B cell (primary cell): Measurements from ENCODE around the gene ERICH6B. TPM values are rescaled to one million over a fixed set of nuclear protein-coding genes. Genes with fewer than 3 reads are reported as not detected.

ENCODE experiments used
- ATAC-seq: fragments of 200-7000 bp; cut with Tn5 transposase; one replicate; pipeline ENCODE4 v1.10.0; 2021; ENCODE audit warnings: low read depth, mild to moderate bottlenecking, moderate number of reproducible peaks, moderate library complexity
- CTCF ChIA-PET: fragments of 350-600 bp; sonication (Branson Sonifier 250); formaldehyde crosslinking; loops from one replicate; lab custom pipeline; 2021; ENCODE audit warnings: antibody characterized with exemption, inconsistent platforms; lab: Charles Lee
- POLR2A ChIA-PET: fragments of 350-600 bp; sonication (Branson Sonifier 250); formaldehyde crosslinking; loops from one replicate; lab custom pipeline; 2021; ENCODE audit warnings: antibody characterized with exemption; lab: Charles Lee
- DNase-seq: peaks from one replicate; pipeline ENCODE4 v3.0.0; 2013
- H2AFZ ChIP-seq: 2 replicates; pipeline ENCODE4 v1.6.1; 2012; ENCODE audit warnings: mild to moderate bottlenecking, low read depth, low read length; ENCODE audit not compliant: insufficient read depth, poor library complexity, severe bottlenecking
- H3K27ac ChIP-seq, 2 donors: 1 replicate in 1 of 2; 2 replicates in 1 of 2; pipeline ENCODE4 v1.5.1; 2012 to 2013; ENCODE audit warnings: low read length in 2 of 2, mild to moderate bottlenecking in 2 of 2, moderate library complexity in 1 of 2
- H3K27me3 ChIP-seq, 4 experiments: fragments of 200-600 bp in 1 of 4; sonication (generic) in 1 of 4; replicated peaks in 1 of 4; 1 replicate in 2 of 4; 2 replicates in 2 of 4; pipeline versions ENCODE4 v1.6.1 to v1.7.0; 2013 to 2016; ENCODE audit warnings: low read length in 3 of 4, mild to moderate bottlenecking in 2 of 4, mixed read lengths in 1 of 4, moderate library complexity in 1 of 4; ENCODE audit not compliant: insufficient read depth in 4 of 4, control insufficient read depth in 3 of 4; ENCODE audit errors: control extremely low read depth in 1 of 4
- H3K36me3 ChIP-seq, 2 experiments: replicated peaks in 1 of 2; 1 replicate in 1 of 2; 2 replicates in 1 of 2; pipeline versions ENCODE4 v1.6.1 to v1.7.1; 2013; ENCODE audit warnings: low read length in 1 of 2; ENCODE audit not compliant: insufficient read depth in 2 of 2, control insufficient read depth in 1 of 2; ENCODE audit errors: control extremely low read depth in 1 of 2, extremely low read depth in 1 of 2
- H3K4me1 ChIP-seq, 2 donors: fragments of 200-600 bp in 1 of 2; sonication (generic) in 1 of 2; 1 replicate in 1 of 2; 2 replicates in 1 of 2; pipeline versions ENCODE4 v1.5.1 to v1.6.1; 2013 to 2017; ENCODE audit warnings: low read length in 2 of 2; ENCODE audit not compliant: control insufficient read depth in 2 of 2, insufficient read depth in 2 of 2
- H3K4me2 ChIP-seq: replicated peaks from 2 replicates; pipeline ENCODE3; 2012; ENCODE audit warnings: mild to moderate bottlenecking, low read depth, low read length; ENCODE audit not compliant: poor library complexity, severe bottlenecking
- H3K4me3 ChIP-seq, 5 experiments: fragments of 200-600 bp in 1 of 5; sonication (generic) in 1 of 5; 1 replicate in 3 of 5; 2 replicates in 2 of 5; pipeline versions ENCODE4 v1.5.1 to v1.7.0; 2011 to 2016; ENCODE audit warnings: low read length in 4 of 5, mild to moderate bottlenecking in 4 of 5, low read depth in 2 of 5, control low read depth in 1 of 5, moderate library complexity in 1 of 5; ENCODE audit not compliant: insufficient read depth in 1 of 5; ENCODE audit errors: control extremely low read depth in 1 of 5, extremely low read depth in 1 of 5
- H3K79me2 ChIP-seq: fragments of 200-600 bp; sonication (generic); one replicate; pipeline ENCODE4 v1.6.0; 2016; ENCODE audit warnings: low read length; ENCODE audit not compliant: control insufficient read depth, insufficient read depth
- H3K9ac ChIP-seq: fragments of 200-600 bp; sonication (generic); 2 replicates; pipeline ENCODE4 v1.6.1; 2017; ENCODE audit warnings: mild to moderate bottlenecking, low read length, moderate library complexity
- H3K9me3 ChIP-seq, 3 donors: one replicate each; pipeline versions ENCODE4 v1.6.1 to v1.7.1; 2013; ENCODE audit warnings: low read length in 2 of 3; ENCODE audit not compliant: control insufficient read depth in 2 of 3, insufficient read depth in 1 of 3; ENCODE audit errors: control extremely low read depth in 1 of 3
- H4K20me1 ChIP-seq: 2 replicates; pipeline ENCODE4 v1.6.0; 2012; ENCODE audit warnings: mild to moderate bottlenecking, low read length; ENCODE audit not compliant: insufficient read depth, control insufficient read depth, poor library complexity, severe bottlenecking
- H3K27ac Mint-ChIP-seq: one replicate; pipeline ENCODE4 v1.8.0; 2021; ENCODE audit warnings: mixed read lengths
- H3K27me3 Mint-ChIP-seq: one replicate; pipeline ENCODE4 v1.8.0; 2021; ENCODE audit warnings: mixed read lengths
- H3K4me1 Mint-ChIP-seq: one replicate; pipeline ENCODE4 v1.8.0; 2021; ENCODE audit warnings: mixed read lengths
- H3K4me3 Mint-ChIP-seq: one replicate; pipeline ENCODE4 v1.8.0; 2021; ENCODE audit warnings: mixed read lengths
- H3K9me3 Mint-ChIP-seq: one replicate; pipeline ENCODE4 v1.8.0; 2022; ENCODE audit warnings: mixed read lengths; ENCODE audit not compliant: insufficient read depth
- EZH2 ChIP-seq: IDR thresholded peaks from 2 replicates; pipeline ENCODE4 v1.6.1; 2012; ENCODE audit warnings: borderline replicate concordance, low read depth, mild to moderate bottlenecking, moderate library complexity, low read length; ENCODE audit not compliant: insufficient read depth, poor library complexity, severe bottlenecking
- WGBS: methylation state at CpG from one replicate; pipeline ENCODE4 v1.1.5; 2013; ENCODE audit warnings: missing lambda C conversion rate; ENCODE audit not compliant: insufficient coverage; 5-methylcytosine and 5-hydroxymethylcytosine counted together
- intact Hi-C: fragments of 100-400 bp; cut with micrococcal nuclease; formaldehyde crosslinking; loops from one replicate; pipeline ENCODE4 v1.10.0; 2022
- polyA plus RNA-seq: library from polyadenylated mRNA; depleted of rRNA; stranded (reverse); fragments of >200 nt; gene quantifications from 2 replicates; pipeline ENCODE4 v1.2.3, GENCODE V29; 2012
- total RNA-seq, 2 donors: library from RNA; stranded (reverse); fragments of 120-200 nt in 1 of 2; gene quantifications; 1 replicate in 1 of 2; 2 replicates in 1 of 2; pipeline versions ENCODE4 v1.2.3 to v1.2.4, GENCODE V29; 2013 to 2022
- TF ChIP-seq, protein P1 (sequence below): fragments of 200-600 bp; IDR thresholded peaks from one replicate; pipeline ENCODE4 v1.8.0; 2022; ENCODE audit warnings: antibody characterized with exemption, mild to moderate bottlenecking

ERICH6B gene
- total and polyA plus RNA-seq, 2 donors (not counting 1 experiment from before 2014, with no cell fraction given), result not detected

DNA sequence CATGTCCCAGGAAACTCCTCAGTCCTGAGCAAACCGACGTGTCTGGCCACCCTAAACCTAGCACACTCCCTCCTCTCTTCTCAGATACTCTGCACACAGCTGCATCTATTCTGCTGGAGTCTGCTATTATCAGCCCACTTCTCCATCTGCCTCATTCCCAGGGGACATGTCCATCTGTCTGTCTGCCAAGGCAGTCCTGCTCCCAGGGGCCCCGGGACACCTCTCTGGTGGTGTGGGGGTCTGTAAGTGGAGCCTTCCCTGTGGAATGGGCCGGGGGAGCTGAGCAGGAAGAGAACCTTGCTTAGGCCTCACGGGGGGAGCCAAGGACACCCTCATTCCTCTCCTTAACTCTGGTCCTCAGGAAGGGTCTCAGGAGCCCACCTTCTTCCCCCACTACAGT, 72.7 kb downstream of the ERICH6B start:
- TF ChIP-seq, protein P1, sequence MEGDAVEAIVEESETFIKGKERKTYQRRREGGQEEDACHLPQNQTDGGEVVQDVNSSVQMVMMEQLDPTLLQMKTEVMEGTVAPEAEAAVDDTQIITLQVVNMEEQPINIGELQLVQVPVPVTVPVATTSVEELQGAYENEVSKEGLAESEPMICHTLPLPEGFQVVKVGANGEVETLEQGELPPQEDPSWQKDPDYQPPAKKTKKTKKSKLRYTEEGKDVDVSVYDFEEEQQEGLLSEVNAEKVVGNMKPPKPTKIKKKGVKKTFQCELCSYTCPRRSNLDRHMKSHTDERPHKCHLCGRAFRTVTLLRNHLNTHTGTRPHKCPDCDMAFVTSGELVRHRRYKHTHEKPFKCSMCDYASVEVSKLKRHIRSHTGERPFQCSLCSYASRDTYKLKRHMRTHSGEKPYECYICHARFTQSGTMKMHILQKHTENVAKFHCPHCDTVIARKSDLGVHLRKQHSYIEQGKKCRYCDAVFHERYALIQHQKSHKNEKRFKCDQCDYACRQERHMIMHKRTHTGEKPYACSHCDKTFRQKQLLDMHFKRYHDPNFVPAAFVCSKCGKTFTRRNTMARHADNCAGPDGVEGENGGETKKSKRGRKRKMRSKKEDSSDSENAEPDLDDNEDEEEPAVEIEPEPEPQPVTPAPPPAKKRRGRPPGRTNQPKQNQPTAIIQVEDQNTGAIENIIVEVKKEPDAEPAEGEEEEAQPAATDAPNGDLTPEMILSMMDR, result no peak
- no peak for TF ChIP-seq EZH2
- no peak overlapping the region for H3K27ac Mint-ChIP-seq
- DNase-seq (no peak), ATAC-seq (no peak)
- no peak overlapping the region for H3K4me3 Mint-ChIP-seq
- H3K4me1 Mint-ChIP-seq, result no peaks in the 10 kb centered on the region
- no peaks in the 10 kb centered on the region for H3K4me1 ChIP-seq
- no peak overlapping the region for H3K27ac ChIP-seq
- CTCF ChIA-PET, result no interaction called here
- no peak overlapping the region for H3K4me3 ChIP-seq
- H3K27me3 ChIP-seq, result no peaks in the 10 kb centered on the region
- intact Hi-C loops, result no loop called here
- H3K4me2 ChIP-seq, result no peak overlapping the region
- POLR2A ChIA-PET, result no interaction called here
- H4K20me1 ChIP-seq, result no peaks in the 10 kb centered on the region
- no peak overlapping the region for H2AFZ ChIP-seq
- no peaks in the 10 kb centered on the region for H3K9me3 ChIP-seq
- H3K36me3 ChIP-seq, result no peaks in the 10 kb centered on the region
- no peak overlapping the region for H3K9ac ChIP-seq
- H3K27me3 Mint-ChIP-seq, result no peaks in the 10 kb centered on the region
- WGBS, result 87% methylated on average over 3 of the region's 5 CpGs
- no peaks in the 10 kb centered on the region for H3K9me3 Mint-ChIP-seq
- H3K79me2 ChIP-seq, result no peaks in the 10 kb centered on the region

DNA sequence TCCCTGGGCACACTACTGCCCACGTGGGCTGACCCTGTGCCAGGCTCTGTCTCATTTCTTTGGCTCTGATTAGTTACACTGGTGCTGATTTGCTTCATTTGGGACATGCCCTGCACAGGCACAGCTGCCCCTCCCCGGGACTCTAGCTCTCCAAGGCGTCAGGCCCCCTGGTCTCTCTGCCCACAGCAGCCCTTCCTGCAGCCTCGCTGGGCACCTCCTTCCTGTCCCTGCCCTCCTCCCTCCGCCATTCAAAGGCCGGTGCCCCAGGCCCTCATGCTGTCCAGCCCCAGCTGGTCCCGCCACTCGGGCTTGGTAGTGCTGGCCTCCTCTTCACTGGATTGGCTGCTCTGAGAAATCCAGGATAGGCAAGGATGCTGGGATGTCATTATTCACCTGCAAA, 73.1 kb downstream of the ERICH6B start:
- ATAC-seq, result no peak
- intact Hi-C loops, result no loop called here
- Mint-ChIP-seq H3K27ac (no peak overlapping the region), H3K27me3 (no peaks in the 10 kb centered on the region), H3K4me1 (no peaks in the 10 kb centered on the region), H3K4me3 (no peak overlapping the region), H3K9me3 (no peaks in the 10 kb centered on the region)
- H3K4me2 ChIP-seq, result no peak overlapping the region
- no peak overlapping the region for H3K27ac ChIP-seq
- TF ChIP-seq, protein P1, result no peak
- no peak for TF ChIP-seq EZH2
- H3K9me3 ChIP-seq, result no peaks in the 10 kb centered on the region
- H3K4me1 ChIP-seq, result no peaks in the 10 kb centered on the region
- DNase-seq, result no peak
- no peak overlapping the region for H3K4me3 ChIP-seq
- no peak overlapping the region for H2AFZ ChIP-seq
- ChIA-PET CTCF (no interaction called here), POLR2A (no interaction called here)
- no peak overlapping the region for H3K9ac ChIP-seq
- WGBS, result 92% methylated on average over 8 of the region's 8 CpGs
- no peaks in the 10 kb centered on the region for H3K79me2 ChIP-seq
- no peaks in the 10 kb centered on the region for H3K27me3 ChIP-seq
- H4K20me1 ChIP-seq, result no peaks in the 10 kb centered on the region
- no peaks in the 10 kb centered on the region for H3K36me3 ChIP-seq
